Suprapubic skin (tissue), 4 donors: ENCODE measurements around the gene PDE11A. TPM values are rescaled to one million over a fixed set of nuclear protein-coding genes. Genes with fewer than 3 reads are reported as not detected.

Experiments used
- DNase-seq, 2 donors: peaks; one replicate each; pipeline ENCODE4 v3.0.0-alpha.2; 2019; ENCODE audit warnings: low spot score in 2 of 2
- H3K27ac ChIP-seq: fragments of 200-600 bp; sonication (generic); one replicate; pipeline ENCODE4 v1.5.1; 2019
- H3K27me3 ChIP-seq: fragments of 200-600 bp; sonication (generic); one replicate; pipeline ENCODE4 v1.5.1; 2019
- H3K36me3 ChIP-seq: fragments of 200-600 bp; sonication (generic); one replicate; pipeline ENCODE4 v1.5.1; 2019
- H3K4me1 ChIP-seq: fragments of 200-600 bp; sonication (generic); one replicate; pipeline ENCODE4 v1.5.1; 2019
- H3K4me3 ChIP-seq: fragments of 200-600 bp; sonication (generic); one replicate; pipeline ENCODE4 v1.5.1; 2019; ENCODE audit warnings: mild to moderate bottlenecking
- H3K9me3 ChIP-seq: fragments of 200-600 bp; sonication (generic); one replicate; pipeline ENCODE4 v1.5.1; 2019
- CTCF ChIP-seq, 2 donors: fragments of 200-600 bp in 1 of 2; fragments of 450-650 bp in 1 of 2; sonication (generic) in 1 of 2; IDR thresholded peaks; one replicate each; pipeline ENCODE4 v1.5.1; 2016 to 2019; ENCODE audit warnings: antibody characterized with exemption in 2 of 2, mild to moderate bottlenecking in 1 of 2, moderate library complexity in 1 of 2
- EP300 ChIP-seq: sonication (generic); formaldehyde crosslinking; IDR thresholded peaks from one replicate; pipeline ENCODE4 v1.6.1; 2017; ENCODE audit warnings: antibody characterized with exemption
- POLR2A ChIP-seq, 2 donors: fragments of 450-650 bp; IDR thresholded peaks; one replicate each; pipeline ENCODE4 v1.6.1; 2017; ENCODE audit warnings: antibody characterized with exemption in 2 of 2, mild to moderate bottlenecking in 2 of 2, moderate library complexity in 2 of 2
- POLR2AphosphoS5 ChIP-seq, 3 donors: sonication (generic); formaldehyde crosslinking; IDR thresholded peaks; one replicate each; pipeline ENCODE4 v1.6.1; 2017; ENCODE audit warnings: antibody characterized with exemption in 3 of 3
- WGBS: methylation state at CpG from one replicate; pipeline ENCODE4 v1.1.5; 2018; 5-methylcytosine and 5-hydroxymethylcytosine counted together
- total RNA-seq, 4 donors: library from RNA; depleted of rRNA; stranded (reverse); fragments of >200 nt; gene quantifications; one replicate each; pipeline ENCODE4 v1.1.0, GENCODE V29; 2016

The PDE11A gene
- total RNA-seq, 4 donors from 2014 or later, result 0.08 to 1.0 (median 0.36) TPM

GRCh38 chr2:177611310-177611886 lies 461.2 kb downstream of the PDE11A start:
- TF ChIP-seq CTCF (IDR thresholded peaks at IDR 0.05) (no peak), EP300 (no peak), POLR2A (IDR thresholded peaks at IDR 0.05) (no peak), POLR2AphosphoS5 (IDR thresholded peaks at IDR 0.05) (no peak)
- no peak overlapping the region for H3K27ac ChIP-seq
- WGBS, result 76% methylated on average over 6 of the region's 6 CpGs
- no peaks in the 10 kb centered on the region for H3K27me3 ChIP-seq
- H3K36me3 ChIP-seq, result no peaks in the 10 kb centered on the region
- H3K4me3 ChIP-seq, result no peak overlapping the region
- DNase-seq, result no peak
- H3K9me3 ChIP-seq, result no peaks in the 10 kb centered on the region
- H3K4me1 ChIP-seq, result no peaks in the 10 kb centered on the region

- Histone ChIP-seq H3K27ac (no peak overlapping the region), H3K36me3 (no peaks in the 10 kb centered on the region), H3K4me1 (no peaks in the 10 kb centered on the region), H3K27me3 (no peaks in the 10 kb centered on the region), H3K9me3 (no peaks in the 10 kb centered on the region), H3K4me3 (no peak overlapping the region)
- WGBS, result 93% methylated on average over 1 of the region's 1 CpG
- no peak for DNase-seq
- TF ChIP-seq POLR2AphosphoS5 (IDR thresholded peaks at IDR 0.05), result no peak
- no peak for TF ChIP-seq POLR2A (IDR thresholded peaks at IDR 0.05)
- TF ChIP-seq CTCF (IDR thresholded peaks at IDR 0.05), result no peak
- TF ChIP-seq EP300, result no peak
Observed at GRCh38 chr2:177610813-177611212, 461.8 kb downstream of the PDE11A start.

- H3K4me1 ChIP-seq, result no peaks in the 10 kb centered on the region
- no peaks in the 10 kb centered on the region for H3K9me3 ChIP-seq
- no peak overlapping the region for H3K4me3 ChIP-seq
- H3K27ac ChIP-seq, result no peak overlapping the region
- TF ChIP-seq POLR2A (IDR thresholded peaks at IDR 0.05) (no peak), EP300 (no peak), CTCF (IDR thresholded peaks at IDR 0.05) (no peak), POLR2AphosphoS5 (IDR thresholded peaks at IDR 0.05) (no peak)
- 70% methylated on average over 7 of the region's 7 CpGs for WGBS
- no peaks in the 10 kb centered on the region for H3K36me3 ChIP-seq
- no peaks in the 10 kb centered on the region for H3K27me3 ChIP-seq
- DNase-seq, result no peak
Observed at GRCh38 chr2:177606636-177607035, 465.9 kb downstream of the PDE11A start.

- no peaks in the 10 kb centered on the region for H3K27me3 ChIP-seq
- H3K4me3 ChIP-seq, result no peak overlapping the region
- no peaks in the 10 kb centered on the region for H3K9me3 ChIP-seq
- no peaks in the 10 kb centered on the region for H3K36me3 ChIP-seq
- H3K27ac ChIP-seq, result no peak overlapping the region
- WGBS, result 57% methylated on average over 3 of the region's 3 CpGs
- H3K4me1 ChIP-seq, result no peaks in the 10 kb centered on the region
- TF ChIP-seq POLR2AphosphoS5 (IDR thresholded peaks at IDR 0.05), result no peak
- TF ChIP-seq EP300, result no peak
- TF ChIP-seq POLR2A (IDR thresholded peaks at IDR 0.05), result no peak
- peak in 1 of 2 donors; percentile 35 for TF ChIP-seq CTCF (IDR thresholded peaks at IDR 0.05)
- DNase-seq, result no peak
Observed at GRCh38 chr2:177604271-177605065, 468.1 kb downstream of the PDE11A start.

- 74% methylated on average over 3 of the region's 3 CpGs for WGBS
- Histone ChIP-seq H3K27me3 (no peaks in the 10 kb centered on the region), H3K36me3 (no peaks in the 10 kb centered on the region), H3K4me3 (no peak overlapping the region), H3K9me3 (no peaks in the 10 kb centered on the region), H3K27ac (no peak overlapping the region), H3K4me1 (peaks cover 4% of the 10 kb centered on the region)
- TF ChIP-seq EP300 (no peak), CTCF (IDR thresholded peaks at IDR 0.05) (no peak), POLR2AphosphoS5 (IDR thresholded peaks at IDR 0.05) (no peak), POLR2A (IDR thresholded peaks at IDR 0.05) (no peak)
- no peak for DNase-seq
Observed at GRCh38 chr2:177603768-177604167, 468.8 kb downstream of the PDE11A start.
